ENCODE measurements around the gene DDX1. TPM values are rescaled to one million over a fixed set of nuclear protein-coding genes. Genes with fewer than 3 reads are reported as not detected.

Gene DDX1
- total RNA-seq, 1 donor from 2014 or later: 77.0 TPM

DNA sequence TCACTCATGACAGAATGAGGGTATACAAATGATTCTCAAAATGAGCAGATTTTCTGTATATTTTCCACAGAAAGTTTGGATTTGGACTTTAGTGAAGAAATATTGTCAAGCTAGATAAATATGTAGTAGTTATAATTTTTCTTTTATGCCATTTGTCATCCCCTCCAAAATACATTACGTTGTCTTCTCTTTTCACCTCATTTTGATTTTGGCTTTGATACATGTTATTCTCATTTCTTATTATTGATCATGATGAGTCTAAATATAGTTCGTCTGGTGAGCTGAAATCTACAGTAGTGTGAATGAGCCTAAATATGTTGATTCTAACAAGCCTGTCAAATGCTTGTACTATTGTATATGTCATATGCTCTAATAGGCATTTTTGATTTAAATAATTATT is 12.3 kb downstream of the DDX1 start:
- DNase-seq (ENCODE audit: low read depth): no peak
- TF ChIP-seq, protein P1, sequence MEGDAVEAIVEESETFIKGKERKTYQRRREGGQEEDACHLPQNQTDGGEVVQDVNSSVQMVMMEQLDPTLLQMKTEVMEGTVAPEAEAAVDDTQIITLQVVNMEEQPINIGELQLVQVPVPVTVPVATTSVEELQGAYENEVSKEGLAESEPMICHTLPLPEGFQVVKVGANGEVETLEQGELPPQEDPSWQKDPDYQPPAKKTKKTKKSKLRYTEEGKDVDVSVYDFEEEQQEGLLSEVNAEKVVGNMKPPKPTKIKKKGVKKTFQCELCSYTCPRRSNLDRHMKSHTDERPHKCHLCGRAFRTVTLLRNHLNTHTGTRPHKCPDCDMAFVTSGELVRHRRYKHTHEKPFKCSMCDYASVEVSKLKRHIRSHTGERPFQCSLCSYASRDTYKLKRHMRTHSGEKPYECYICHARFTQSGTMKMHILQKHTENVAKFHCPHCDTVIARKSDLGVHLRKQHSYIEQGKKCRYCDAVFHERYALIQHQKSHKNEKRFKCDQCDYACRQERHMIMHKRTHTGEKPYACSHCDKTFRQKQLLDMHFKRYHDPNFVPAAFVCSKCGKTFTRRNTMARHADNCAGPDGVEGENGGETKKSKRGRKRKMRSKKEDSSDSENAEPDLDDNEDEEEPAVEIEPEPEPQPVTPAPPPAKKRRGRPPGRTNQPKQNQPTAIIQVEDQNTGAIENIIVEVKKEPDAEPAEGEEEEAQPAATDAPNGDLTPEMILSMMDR (conservative IDR thresholded peaks at IDR 0.05; ENCODE audit: low read depth, low read length): no peak
- no peak overlapping the region for H3K4me3 ChIP-seq (ENCODE audit: low read depth, low read length)

DNA sequence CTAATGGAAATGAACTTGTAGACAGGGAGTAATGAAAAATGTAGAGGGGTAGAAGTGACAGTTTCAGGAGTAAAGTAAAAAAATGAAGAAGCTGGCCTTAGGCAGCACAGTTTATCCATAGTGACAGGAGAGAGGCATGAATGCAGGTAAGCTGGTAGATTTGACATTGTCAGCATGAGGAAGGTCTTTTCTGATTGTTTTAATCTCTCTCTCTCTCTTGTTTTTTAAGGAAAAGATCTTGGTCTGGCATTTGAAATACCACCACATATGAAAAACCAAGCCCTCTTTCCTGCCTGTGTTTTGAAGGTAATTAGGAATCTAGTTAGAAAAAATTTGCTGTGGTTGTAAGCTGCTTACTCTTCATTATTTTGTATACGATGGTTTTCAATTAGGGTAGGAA is 14.1 kb downstream of the DDX1 start:
- TF ChIP-seq, protein P1 (conservative IDR thresholded peaks at IDR 0.05; ENCODE audit: low read depth, low read length): no peak
- H3K4me3 ChIP-seq (ENCODE audit: low read depth, low read length): no peak overlapping the region
- DNase-seq (ENCODE audit: low read depth): no peak

DNA sequence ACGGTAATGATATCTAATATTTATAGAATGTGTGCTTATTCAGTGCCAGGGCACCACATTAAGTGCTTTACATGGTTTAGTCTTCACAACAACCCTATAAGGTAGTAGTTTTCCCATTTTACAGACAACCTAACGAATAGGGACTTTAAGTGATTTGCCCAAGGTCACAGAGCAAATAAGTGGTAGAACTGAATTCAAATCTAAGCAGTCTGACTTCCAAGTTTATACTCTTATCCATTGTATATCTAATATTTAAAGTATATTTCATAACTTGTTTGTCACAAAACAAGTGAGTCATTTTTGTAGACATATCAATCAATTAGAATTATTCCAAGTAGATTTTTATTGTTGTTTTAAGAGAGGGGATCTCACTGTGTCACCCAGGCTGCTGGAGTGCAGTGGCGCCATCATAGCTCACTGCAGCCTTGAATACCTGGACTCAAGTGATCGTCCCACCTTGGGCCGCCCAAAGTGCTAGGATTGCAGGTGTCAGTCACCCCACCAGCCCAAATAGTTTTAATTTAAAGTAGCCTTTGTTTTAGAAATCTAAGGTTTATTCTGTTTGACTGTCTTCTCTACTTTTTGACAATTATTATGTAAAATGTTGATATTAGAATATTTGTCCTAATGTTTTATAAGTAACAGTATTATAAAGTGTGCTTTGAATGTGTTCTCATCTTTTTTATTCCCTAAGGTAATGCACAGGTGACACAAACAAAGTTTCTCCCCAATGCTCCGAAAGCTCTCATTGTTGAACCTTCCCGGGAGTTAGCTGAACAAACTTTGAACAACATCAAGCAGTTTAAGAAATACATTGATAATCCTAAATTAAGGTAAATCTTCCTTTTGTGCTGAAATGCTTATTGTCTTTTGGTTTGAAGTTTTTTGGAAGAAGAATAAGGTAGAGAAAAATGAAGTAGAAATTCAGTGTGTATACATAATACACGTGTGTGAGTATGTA is 15.1 kb downstream of the DDX1 start:
- H3K4me3 ChIP-seq (ENCODE audit: low read depth, low read length): no peak overlapping the region
- DNase-seq (ENCODE audit: low read depth): no peak
- TF ChIP-seq, protein P1 (conservative IDR thresholded peaks at IDR 0.05; ENCODE audit: low read depth, low read length): no peak

DNA sequence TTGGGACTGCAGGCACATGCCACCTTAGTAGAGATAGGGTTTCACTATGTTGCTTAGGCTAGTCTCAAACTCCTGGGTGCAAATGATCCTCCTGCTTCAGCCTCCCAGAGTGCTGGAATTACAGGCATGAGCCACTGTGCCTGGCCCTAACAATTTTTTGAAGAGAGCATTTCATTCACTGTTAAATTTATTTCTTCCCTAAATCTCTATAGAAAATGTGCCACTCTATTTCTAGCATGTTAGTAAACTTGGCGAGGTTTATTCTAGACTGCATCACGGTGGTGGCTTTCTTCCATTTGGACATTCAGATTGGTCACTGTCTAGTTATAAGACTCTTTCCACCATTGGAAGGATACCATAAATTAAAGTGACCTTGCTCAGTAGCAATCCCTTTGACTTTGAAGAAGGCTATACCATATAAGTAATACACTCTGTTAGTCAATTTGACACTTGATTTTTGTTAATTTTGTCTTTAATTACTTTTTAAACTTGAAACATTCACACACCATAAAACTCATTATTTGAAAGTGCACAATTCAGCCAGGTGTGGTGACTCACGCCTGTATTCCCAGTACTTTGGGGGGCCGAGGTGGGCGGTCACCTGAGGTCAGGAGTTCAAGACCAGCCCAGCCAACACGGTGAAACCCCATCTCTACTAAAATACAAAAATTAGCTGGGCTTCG is 16.2 kb downstream of the DDX1 start:
- no peak for DNase-seq (ENCODE audit: low read depth)
- TF ChIP-seq, protein P1 (conservative IDR thresholded peaks at IDR 0.05; ENCODE audit: low read depth, low read length): no peak

DNA sequence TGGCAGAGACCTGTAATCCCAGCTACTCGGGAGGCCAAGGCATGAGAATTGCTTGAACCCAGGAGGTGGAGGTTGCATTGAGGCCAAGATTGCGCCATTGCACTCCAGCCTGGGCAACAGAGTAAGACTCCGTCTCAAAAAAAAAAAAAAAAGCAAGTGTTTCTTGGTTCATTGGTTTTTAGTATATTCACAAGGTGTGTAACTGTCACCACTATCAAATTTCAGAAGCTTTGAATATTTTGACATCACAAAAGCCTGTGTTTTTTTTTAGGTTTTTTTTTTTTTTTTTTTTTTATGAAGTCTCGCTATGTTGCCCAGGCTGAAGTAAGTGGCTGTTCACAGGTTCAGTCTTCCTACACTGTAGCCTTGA is 16.7 kb downstream of the DDX1 start:
- TF ChIP-seq, protein P1 (conservative IDR thresholded peaks at IDR 0.05; ENCODE audit: low read depth, low read length): no peak
- no peak for DNase-seq (ENCODE audit: low read depth)

More for the DNA sequence above, 16.2 kb downstream of the DDX1 start:
- H3K4me3 ChIP-seq (ENCODE audit: low read depth, low read length): no peak overlapping the region

DNA sequence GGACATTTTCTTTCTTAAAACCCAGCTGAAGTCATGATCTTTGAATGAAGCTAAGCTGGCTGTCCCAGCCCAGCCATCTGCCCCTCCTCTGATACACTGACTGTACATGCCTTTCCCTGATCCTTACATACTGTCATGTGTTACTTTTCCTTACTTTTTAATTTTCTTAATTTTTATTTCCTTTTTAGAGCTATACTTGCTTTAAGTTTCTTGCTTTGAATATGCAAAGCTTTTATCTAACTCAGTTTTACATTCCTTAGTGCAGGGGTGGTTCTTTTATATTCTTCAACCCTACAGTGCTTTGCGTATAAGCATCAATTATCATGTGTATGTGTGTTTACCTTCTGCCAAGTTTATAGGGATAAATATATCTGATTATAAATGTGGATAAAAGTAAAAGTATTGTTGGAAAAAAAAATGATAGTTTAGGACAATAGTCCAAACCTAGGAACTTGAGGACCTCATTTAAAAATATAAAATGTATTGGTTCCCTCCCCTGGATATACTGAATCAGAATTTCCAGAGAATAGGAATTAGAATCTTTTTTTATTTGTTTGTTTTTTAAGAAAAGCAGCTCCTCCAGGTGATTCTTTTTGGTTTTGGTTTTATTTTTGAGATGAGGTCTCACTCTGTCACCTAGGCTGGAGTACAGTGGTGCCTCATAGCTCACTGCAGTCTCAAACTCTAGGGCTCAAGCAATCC is 17.8 kb downstream of the DDX1 start:
- H3K4me3 ChIP-seq (ENCODE audit: low read depth, low read length): no peak overlapping the region
- TF ChIP-seq, protein P1 (conservative IDR thresholded peaks at IDR 0.05; ENCODE audit: low read depth, low read length): no peak
- DNase-seq (ENCODE audit: low read depth): no peak

More for the DNA sequence above, 16.7 kb downstream of the DDX1 start:
- no peak overlapping the region for H3K4me3 ChIP-seq (ENCODE audit: low read depth, low read length)

All from epithelial cell of proximal tubule (primary cell).